Adipose tissue (tissue), 3 donors: Measurements from ENCODE around the gene HEXA. TPM values are rescaled to one million over a fixed set of nuclear protein-coding genes. Genes with fewer than 3 reads are reported as not detected.
"Not testable (repeated sequence)": the region's sequence is repeated elsewhere in the genome, so short reads cannot be mapped to it uniquely, and the experiment has no call there.

Experiments used
- H3K27ac ChIP-seq: one replicate; pipeline ENCODE4 v1.5.1; 2013; ENCODE audit warnings: low read depth, low read length
- WGBS, 3 donors: extraction: QIAGEN DNeasy Blood & Tissue Kit; methylation state at CpG; one replicate each; pipeline ENCODE4 v1.1.7; 2013; 5-methylcytosine and 5-hydroxymethylcytosine counted together
- polyA plus RNA-seq, 3 donors: library from polyadenylated mRNA; stranded (reverse); fragments of 200-250 nt; gene quantifications; one replicate each; pipeline ENCODE4 v1.2.3, GENCODE V29; 2013
- donor health status: healthy with polysubstance abuse.
- donor health status: Bipolar disorder and iron deficiency.
- donor health status: healthy.

Gene HEXA
- polyA plus RNA-seq, 3 donors: 36.7 to 67.2 (median 59.3) TPM

DNA sequence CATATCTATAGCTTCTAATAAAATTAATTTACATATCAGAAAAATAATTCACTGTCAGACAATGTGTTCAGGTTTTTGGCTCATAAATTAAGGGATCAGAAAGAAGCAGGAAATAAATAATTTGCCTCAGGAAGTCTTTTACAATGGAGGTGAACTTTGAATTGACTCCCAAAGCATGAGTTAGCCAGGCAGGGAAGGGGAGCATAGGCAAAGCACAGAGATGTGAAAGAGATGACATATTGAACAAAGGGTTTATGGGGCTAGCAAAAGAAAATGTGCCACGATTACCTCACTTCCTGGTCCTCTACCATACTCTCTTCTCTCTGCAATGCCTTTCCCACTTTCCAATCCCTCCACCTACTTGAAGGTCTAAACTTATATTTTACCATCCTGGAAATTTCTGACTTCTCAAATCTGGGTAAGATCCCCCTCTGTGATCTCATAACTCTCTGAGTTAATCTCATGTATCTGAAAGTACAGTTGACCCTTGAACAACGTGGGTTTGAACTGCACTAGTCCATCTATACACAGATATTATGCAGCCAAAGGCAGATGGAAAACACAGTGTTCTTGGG is 4.1 kb upstream of the HEXA start:
- no peak overlapping the region for H3K27ac ChIP-seq
- WGBS, 3 donors: 40 to 48% (median 42%) methylated on average over 2 of the region's 2 CpGs

DNA sequence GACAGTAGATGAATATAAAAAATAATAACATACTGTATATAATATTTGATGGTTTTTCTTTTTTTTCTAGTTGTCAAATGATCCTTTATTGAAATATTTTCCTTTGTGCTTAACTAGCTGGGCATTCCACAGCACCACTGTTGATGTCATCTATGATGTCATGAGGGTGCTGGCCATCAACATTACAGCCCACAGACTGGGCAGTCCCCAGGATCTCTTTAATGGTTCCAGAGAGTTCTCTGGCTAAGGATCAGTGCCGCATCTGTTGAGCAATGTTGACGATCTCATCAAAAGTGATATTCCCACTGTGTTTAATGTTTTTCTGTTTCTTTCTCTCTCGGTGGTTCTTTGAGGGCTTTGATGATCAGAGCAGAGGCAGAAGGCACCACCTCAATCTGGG is 3.3 kb upstream of the HEXA start:
- 80 to 82% (median 81%) methylated on average over 3 of the region's 3 CpGs for WGBS, 3 donors
- not testable (repeated sequence) for H3K27ac ChIP-seq

DNA sequence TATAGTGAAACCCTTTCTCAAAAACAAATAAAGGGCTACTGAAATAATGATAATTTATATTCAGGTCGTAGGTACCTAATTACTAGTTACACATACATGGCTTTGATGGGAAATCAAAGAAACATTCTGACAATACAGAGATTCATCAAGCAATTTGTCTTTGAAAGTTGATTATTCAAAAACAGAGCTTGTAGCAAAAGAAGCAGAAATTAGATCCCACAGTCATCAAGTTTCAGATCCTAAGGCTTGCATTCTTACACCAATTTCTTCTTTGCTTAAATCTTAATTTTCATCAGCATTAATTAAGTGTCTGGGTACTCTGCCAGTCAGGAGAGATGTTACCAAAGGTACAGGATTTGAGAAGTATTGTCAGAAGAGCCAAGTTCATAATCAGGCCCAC is 1.5 kb upstream of the HEXA start:
- no peak overlapping the region for H3K27ac ChIP-seq
- WGBS, 3 donors: 80 to 94% (median 86%) methylated on average over 1 of the region's 1 CpG

DNA sequence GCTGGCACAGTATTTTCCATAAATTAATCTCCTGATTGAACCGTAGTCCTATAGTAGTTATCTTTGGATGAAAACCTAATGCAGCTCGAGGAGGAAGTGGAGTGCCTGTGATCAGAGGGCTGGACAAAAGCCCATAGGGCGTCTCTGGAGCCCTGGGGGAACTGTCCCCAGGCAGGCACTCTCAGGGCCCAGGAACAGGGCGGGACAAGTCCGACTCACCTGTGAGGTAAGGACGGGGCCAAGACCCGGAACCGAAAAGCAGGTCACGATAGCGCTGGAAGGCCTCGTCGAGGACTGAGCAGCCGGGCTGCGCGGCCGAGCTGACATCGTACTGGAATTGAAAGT is 341 bp downstream of the HEXA start:
- 0 to 1% (median 1%) methylated on average over 17 of the region's 17 CpGs for WGBS, 3 donors
- no peak overlapping the region for H3K27ac ChIP-seq

DNA sequence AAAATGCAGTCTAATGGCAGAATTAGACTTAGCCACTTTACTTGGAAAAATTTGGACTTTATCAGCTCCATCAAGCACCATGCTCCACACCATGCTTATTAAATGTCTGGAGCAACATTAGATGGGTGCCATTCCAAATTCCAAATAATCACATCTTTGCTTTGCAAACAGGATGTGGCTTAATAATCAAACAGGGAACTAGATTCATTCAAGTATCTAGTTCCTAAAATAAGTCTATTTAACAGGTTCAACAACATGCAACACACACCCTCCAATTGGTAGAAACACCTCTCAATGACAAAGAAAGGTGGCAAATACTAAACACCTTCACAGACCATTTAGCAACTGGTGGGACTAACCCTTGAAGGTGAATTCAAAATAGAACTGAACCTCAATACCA is 3.5 kb downstream of the HEXA start:
- H3K27ac ChIP-seq: no peak overlapping the region

DNA sequence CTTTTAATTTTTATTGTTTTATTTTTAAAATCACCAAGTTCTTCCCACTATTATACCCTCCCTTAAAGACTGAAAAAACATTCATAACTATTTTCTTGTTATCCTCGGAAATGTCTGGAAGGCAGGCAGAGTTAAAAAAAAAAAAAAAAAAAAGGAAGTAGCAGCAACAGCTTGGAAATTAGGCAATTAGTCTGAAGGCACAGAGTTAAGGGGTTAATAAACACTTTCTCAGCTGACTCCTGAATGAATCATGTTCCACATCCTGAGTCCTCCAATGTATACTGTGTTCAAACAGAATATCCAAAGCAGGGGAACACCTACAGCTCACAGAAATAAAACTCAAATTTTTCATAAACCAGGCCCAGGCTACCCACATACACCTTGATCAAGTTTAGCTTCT is 5.8 kb downstream of the HEXA start:
- WGBS, 3 donors: 44 to 85% (median 76%) methylated on average over 1 of the region's 1 CpG
- no peak overlapping the region for H3K27ac ChIP-seq

DNA sequence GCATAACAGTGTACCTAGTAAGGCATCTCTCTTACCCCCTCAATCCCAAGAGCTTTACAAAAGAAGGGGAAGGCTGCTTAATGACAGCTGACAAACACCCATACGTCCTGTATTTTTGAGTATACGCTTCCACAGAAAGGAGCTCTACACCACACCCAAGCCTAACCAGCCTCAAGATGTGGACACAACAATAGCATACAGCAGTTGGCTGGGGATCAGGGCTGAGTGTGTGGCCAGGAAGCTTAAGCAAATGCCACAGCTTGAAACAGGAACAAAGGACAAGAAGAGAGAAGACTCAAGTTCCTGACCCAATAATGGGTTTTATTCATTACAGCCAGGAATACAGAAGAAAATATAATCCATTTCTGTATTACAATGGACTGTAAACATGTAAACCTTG is 6.9 kb downstream of the HEXA start:
- no peak overlapping the region for H3K27ac ChIP-seq
- WGBS, 3 donors: 39 to 97% (median 50%) methylated on average over 2 of the region's 2 CpGs

DNA sequence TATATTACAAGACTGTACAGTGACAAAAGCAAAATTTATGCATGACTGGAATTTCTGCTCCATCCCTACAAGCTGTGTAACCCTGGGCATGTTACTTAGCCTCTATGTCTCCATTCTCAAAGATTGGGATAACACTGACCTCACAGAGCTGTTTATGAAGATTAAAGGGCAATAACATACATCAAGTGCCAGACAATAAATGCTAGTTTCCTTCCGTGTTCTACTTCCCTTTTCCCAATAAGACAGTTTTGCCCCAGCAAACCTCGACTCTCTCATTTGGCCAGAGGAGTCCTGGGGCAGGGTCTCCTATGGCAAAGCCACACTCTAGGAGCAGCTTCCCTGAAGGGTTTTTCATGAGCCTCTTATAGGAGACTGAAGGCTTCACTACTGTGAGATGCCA is 7.5 kb downstream of the HEXA start:
- 43 to 77% (median 58%) methylated on average over 2 of the region's 2 CpGs for WGBS, 3 donors
- no peak overlapping the region for H3K27ac ChIP-seq

DNA sequence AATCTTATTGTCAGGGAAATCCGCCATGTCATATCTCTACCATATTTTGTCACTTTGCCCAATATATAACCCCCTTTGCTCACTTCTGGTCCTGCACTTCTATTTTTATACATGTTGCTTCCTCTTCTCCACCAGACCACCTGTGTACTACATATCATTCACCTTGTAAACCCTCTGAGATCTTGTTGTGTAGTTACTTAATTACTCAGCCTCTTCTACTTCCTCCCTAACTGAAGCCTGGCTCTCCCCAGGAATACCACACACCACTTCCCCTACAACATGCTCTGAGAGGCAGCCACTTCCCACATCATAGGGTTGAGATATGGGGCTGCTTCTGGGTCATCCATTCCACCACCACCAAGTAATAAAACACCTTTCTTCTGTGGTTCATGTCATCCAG is 10.0 kb downstream of the HEXA start:
- no peak overlapping the region for H3K27ac ChIP-seq
- WGBS, 3 donors: 61 to 87% (median 74%) methylated on average over 1 of the region's 1 CpG

DNA sequence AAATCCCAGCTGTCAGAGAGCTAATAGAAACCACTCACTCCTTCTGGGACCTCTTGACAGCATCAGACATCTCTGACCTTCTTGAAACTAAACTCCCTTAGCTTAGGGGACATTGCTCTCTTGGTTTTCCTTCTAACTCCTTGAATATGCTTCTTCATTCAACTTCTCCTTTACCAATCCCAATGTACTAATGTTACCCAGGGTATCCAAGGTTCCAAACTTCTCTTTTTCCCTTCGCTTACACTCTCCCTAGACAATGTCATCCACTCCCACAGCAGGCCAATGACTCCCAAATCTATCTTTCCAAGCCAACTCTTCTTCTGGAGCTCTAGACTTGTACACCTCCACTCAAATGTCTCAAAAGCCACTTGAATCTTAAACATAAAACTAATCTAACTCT is 14.6 kb downstream of the HEXA start:
- WGBS, 3 donors: 81 to 94% (median 93%) methylated on average over 1 of the region's 1 CpG
- no peak overlapping the region for H3K27ac ChIP-seq

DNA sequence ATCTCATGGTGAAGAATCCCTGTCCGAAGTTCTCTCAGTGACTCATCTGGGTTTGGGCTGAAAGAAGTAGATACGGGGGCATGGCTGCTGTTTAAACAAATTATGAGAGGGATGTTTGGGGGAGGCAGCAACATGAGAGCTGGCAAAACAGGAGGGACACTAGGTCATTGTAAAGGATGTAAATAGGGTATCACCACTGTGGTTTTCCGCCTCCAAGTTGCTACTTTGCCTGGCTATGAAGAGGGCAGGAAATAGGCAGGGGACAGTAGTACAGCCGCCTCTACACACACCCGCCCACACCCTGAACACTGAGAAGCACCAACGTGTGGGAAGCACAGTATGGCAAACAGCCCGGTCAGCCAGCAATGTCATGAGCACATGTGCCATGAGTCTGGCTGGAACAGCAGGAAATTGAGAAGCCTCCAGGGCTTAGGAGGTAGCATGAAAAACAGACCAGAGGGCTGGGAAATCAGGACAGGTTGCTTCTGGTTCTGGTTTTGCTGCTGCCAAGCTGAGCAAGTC is 17.1 kb downstream of the HEXA start:
- WGBS, 3 donors: 48 to 66% (median 49%) methylated on average over 7 of the region's 7 CpGs

DNA sequence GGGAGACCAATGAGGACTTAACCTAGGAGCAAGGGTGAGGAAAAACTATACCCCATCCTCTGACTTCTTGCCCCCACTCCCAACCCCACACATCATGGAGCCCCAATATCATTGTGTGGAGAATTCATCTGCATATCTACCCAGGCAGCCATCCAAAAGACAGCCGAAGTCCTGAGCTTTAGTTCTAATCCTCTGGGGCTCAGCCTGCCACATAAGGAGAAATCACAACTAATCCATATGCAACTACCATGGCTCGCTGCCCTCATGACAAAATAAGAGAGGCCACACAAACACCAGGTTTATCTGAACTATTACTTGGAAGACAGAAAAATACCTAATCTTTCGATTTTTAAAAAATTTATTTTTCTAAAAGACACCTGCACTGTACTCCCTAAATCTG is 17.7 kb downstream of the HEXA start:
- WGBS, 3 donors: 78 to 87% (median 84%) methylated on average over 3 of the region's 3 CpGs
- no peak overlapping the region for H3K27ac ChIP-seq

More for the DNA sequence above, 17.1 kb downstream of the HEXA start:
- no peak overlapping the region for H3K27ac ChIP-seq

DNA sequence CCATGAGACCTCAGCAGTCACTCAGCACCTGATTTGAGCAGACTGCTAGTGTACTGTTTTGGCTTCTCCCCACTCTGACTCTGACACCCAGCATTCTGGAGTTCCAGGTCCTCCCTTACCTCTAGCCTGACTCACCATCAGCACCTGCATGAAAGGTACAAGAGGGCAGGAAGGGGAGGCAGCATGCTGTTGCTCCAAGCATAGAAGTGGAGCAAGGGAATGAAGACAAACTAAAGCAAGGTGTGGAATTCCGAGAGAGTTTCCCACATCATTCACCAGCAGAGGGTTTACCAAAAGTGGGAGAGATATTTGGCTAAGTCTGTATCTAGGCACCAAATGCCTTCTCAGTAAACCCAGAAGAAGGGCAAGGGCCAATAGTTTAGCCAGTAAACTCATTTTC is 21.3 kb downstream of the HEXA start:
- no peak overlapping the region for H3K27ac ChIP-seq
- 92 to 100% (median 97%) methylated on average over 1 of the region's 1 CpG for WGBS, 3 donors

DNA sequence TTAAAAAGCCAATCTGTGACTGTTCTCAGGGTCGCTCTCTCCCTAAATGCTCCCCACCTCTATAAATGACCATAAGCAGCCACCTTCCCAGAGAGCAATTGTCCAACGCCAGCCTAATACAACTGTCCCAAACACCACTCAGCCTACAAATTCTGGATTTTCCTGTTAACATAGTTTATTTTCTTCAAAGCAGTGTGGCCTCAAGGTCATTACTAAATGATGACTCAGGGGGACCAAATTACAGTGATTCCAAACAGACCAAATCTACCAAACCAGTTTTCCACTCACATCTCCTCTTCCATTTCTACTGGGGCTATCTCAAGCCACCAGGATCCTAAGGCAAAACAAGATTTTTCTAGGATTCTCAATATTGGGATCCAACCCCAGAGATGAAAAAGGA is 22.5 kb downstream of the HEXA start:
- whole genome bisulfite sequencing, 3 donors: 93 to 96% (median 95%) methylated on average over 2 of the region's 2 CpGs
- H3K27ac ChIP-seq: no peak overlapping the region

DNA sequence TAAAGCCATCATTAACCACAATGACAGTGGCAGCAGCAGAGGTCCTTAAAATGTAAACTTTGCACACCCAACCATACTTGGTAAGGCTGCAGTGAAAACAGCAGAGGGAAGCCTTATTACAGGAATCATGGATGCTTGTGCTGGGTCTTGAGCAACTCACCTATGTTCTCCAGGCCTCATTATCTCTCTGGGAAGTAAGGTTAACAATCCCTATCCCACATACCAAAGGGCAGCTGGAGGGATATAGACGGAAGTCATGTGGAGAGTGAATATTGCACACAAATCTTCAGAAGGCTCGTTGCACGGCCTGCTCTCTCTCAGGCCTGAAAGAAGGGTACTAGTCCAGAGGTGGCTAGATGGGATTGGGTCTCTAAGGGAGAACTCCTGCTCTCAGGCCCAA is 30.0 kb downstream of the HEXA start:
- 88 to 92% (median 92%) methylated on average over 3 of the region's 3 CpGs for WGBS, 3 donors
- H3K27ac ChIP-seq: no peak overlapping the region

DNA sequence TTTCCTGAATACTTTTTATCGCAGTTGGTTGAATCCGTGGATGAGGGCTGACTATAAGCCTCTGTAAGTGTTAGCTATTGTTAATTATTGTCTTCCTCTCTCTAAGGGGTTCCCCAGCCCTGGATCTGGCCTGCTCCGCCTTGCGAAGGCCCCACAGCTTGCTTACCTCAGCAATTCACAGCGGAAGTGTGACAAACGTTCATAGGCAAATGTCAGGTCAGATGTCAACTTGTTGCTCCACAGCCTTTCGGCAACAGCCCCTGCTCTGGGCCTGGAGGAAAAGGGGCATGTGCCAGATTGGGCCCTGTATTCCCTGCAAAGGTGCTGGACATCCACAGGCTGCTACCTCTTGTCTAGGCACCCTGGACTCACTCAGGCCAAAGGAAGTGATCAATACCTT is 30.5 kb downstream of the HEXA start:
- WGBS, 3 donors: 82 to 87% (median 83%) methylated on average over 7 of the region's 7 CpGs

DNA sequence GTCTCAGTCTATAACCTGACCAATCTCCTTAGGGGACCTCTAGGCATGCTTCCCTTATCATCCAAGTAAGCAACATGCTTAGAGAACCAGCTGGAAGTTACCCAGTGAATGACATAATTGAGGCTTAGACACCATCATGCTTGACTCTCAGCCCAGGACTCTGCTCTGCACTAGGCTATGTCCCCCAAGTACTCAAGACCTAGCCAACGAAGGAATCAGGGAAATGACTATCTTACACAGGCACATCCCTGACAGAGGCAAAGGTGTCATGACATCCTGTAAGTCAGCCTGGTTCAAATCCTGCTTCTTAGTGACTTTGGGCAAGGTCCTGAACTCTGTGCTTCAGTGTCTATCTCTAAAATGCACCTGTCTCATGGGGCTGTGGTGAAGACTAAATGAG is 31.2 kb downstream of the HEXA start:
- 79 to 91% (median 85%) methylated on average over 1 of the region's 1 CpG for WGBS, 3 donors
- H3K27ac ChIP-seq: no peak overlapping the region

More for the DNA sequence above, 30.5 kb downstream of the HEXA start:
- H3K27ac ChIP-seq: no peak overlapping the region

DNA sequence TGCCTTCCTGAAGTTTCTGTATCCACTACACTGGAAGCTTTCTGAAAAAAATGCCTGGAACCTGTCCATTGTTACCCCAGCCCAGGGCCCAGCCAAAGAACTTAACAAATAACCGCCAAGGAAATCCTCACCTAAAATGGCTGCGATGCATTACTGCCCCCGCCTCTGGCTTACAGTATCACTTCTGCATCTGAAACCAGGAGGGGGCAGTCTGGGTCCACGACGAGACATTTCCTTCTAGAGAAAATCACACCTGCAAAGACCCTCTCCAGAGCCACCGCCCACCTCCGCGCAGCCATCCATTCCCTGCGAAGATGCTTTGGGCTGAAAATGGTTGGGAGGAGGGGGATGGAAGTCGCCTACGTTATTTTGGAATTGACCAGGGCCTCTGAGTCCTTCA is 33.4 kb downstream of the HEXA start:
- H3K27ac ChIP-seq: no peak overlapping the region
- WGBS, 3 donors: 57 to 66% (median 66%) methylated on average over 11 of the region's 11 CpGs

DNA sequence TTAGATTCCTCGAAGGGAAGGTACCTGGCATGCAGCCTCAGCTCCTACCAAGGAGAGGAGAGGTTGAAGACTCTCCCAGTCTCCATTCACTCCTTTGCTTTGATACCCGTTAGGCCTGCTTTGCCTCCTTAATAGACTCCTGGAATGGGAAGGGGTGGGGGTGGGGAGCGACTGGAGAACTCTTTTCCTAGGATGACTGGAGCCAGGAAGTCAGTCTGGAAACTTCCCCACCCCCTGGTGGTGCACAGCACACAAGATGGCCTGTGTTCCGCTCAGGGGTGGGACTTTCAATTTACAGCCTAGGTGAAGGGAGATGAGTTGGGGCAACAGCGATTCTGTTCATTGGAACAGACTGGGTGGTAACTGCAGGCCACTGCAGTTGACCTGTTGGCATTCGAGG is 34.5 kb downstream of the HEXA start:
- H3K27ac ChIP-seq: no peak overlapping the region
- 80 to 88% (median 86%) methylated on average over 6 of the region's 6 CpGs for WGBS, 3 donors

DNA sequence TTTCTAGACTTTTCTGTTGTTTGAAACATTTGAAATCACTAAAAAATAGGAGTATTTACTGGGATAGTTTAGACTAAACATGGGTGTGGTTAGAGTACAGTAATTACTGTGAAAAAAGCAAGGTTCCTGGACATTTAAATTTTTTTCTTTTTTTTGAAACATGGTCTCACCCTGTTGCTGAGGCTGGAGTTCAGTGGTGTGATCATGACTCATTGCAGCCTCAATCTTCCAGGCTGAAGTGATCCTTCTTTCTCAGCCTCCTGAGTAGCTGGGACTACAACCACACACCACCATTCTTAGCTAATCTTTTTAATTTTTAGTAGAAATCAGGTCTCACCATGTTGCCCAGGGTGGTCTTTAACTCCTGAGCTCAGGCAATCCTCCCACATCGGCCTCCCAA is 35.4 kb downstream of the HEXA start:
- WGBS, 3 donors: 92 to 100% (median 96%) methylated on average over 1 of the region's 1 CpG
- no peak overlapping the region for H3K27ac ChIP-seq

DNA sequence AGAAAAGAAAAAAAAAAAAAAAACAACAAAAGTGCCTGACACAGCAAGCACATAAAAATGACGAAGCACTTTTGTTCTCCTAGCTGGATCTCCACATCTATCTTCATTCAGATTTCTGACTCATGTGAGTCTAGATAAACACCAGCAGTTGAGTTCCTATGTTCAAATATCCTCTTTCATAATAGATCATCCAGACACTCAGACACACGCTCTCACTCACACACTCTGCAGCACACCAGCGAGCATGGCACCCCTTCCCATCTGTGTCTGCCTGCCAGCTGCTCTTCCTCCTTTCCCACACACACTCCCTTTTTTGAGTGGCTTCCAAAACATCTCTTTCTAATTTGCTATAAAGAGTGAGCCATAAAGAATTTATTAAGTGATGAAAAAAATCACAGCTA is 36.0 kb downstream of the HEXA start:
- no peak overlapping the region for H3K27ac ChIP-seq

More for the DNA sequence above, 36.0 kb downstream of the HEXA start:
- WGBS, 3 donors: 24 to 69% (median 39%) methylated on average over 3 of the region's 3 CpGs
